ENCODE results near the gene ADGRB3.

Gene ADGRB3

GRCh38 chr6:69181964-69182363 is 546.9 kb downstream of the ADGRB3 start:
- intact Hi-C loops (cut with DNase I; ENCODE audit: low total_unique reads): no loop called here
- no peaks in the 10 kb centered on the region for H3K36me3 ChIP-seq
- H3K4me3 ChIP-seq: no peak overlapping the region
- no peaks in the 10 kb centered on the region for H3K9me3 ChIP-seq
- no peaks in the 10 kb centered on the region for H3K27me3 ChIP-seq
- no peak for DNase-seq
- H3K27ac ChIP-seq: no peak overlapping the region
- no peaks in the 10 kb centered on the region for H3K4me1 ChIP-seq
- TF ChIP-seq CTCF (IDR thresholded peaks at IDR 0.05): no peak

GRCh38 chr6:69185276-69185675 is 550.2 kb downstream of the ADGRB3 start:
- Histone ChIP-seq H3K4me1 (no peaks in the 10 kb centered on the region), H3K36me3 (no peaks in the 10 kb centered on the region), H3K27me3 (no peaks in the 10 kb centered on the region), H3K27ac (no peak overlapping the region), H3K4me3 (no peak overlapping the region), H3K9me3 (no peaks in the 10 kb centered on the region)
- intact Hi-C loops (cut with DNase I; ENCODE audit: low total_unique reads): no loop called here
- TF ChIP-seq CTCF (IDR thresholded peaks at IDR 0.05): no peak
- DNase-seq: no peak

GRCh38 chr6:69202768-69203167 is 567.7 kb downstream of the ADGRB3 start:
- Histone ChIP-seq H3K27me3 (no peaks in the 10 kb centered on the region), H3K9me3 (no peaks in the 10 kb centered on the region), H3K4me3 (no peak overlapping the region), H3K27ac (no peak overlapping the region), H3K4me1 (peaks cover 0 to 4% (median 0%) of the 10 kb centered on the region in 4 donors), H3K36me3 (no peaks in the 10 kb centered on the region)
- DNase-seq: no peak
- intact Hi-C loops (cut with DNase I; ENCODE audit: low total_unique reads): no loop called here
- TF ChIP-seq CTCF (IDR thresholded peaks at IDR 0.05): no peak

- no peak for TF ChIP-seq CTCF (IDR thresholded peaks at IDR 0.05)
- Histone ChIP-seq H3K27me3 (no peaks in the 10 kb centered on the region), H3K36me3 (no peaks in the 10 kb centered on the region), H3K27ac (no peak overlapping the region), H3K4me1 (no peaks in the 10 kb centered on the region), H3K9me3 (no peaks in the 10 kb centered on the region), H3K4me3 (no peak overlapping the region)
- DNase-seq: no peak
- intact Hi-C loops (cut with DNase I; ENCODE audit: low total_unique reads): no loop called here
These were observed 581.0 kb downstream of the ADGRB3 start for GRCh38 chr6:69216127-69216526.

- Histone ChIP-seq H3K9me3 (no peaks in the 10 kb centered on the region), H3K27ac (no peak overlapping the region), H3K27me3 (no peaks in the 10 kb centered on the region), H3K36me3 (no peaks in the 10 kb centered on the region), H3K4me3 (no peak overlapping the region), H3K4me1 (no peaks in the 10 kb centered on the region)
- intact Hi-C loops (cut with DNase I; ENCODE audit: low total_unique reads): no loop called here
- no peak for TF ChIP-seq CTCF (IDR thresholded peaks at IDR 0.05)
- DNase-seq: no peak
These were observed 582.3 kb downstream of the ADGRB3 start for GRCh38 chr6:69217343-69217742.

- Histone ChIP-seq H3K9me3 (no peaks in the 10 kb centered on the region), H3K4me3 (no peak overlapping the region), H3K27ac (no peak overlapping the region), H3K27me3 (no peaks in the 10 kb centered on the region), H3K36me3 (no peaks in the 10 kb centered on the region), H3K4me1 (no peaks in the 10 kb centered on the region)
- no peak for TF ChIP-seq CTCF (IDR thresholded peaks at IDR 0.05)
- DNase-seq: no peak
- intact Hi-C loops (cut with DNase I; ENCODE audit: low total_unique reads): no loop called here
These were observed 585.3 kb downstream of the ADGRB3 start for GRCh38 chr6:69220375-69220774.
